NCI-H1092 treated with DMSO at 0.1 percent for 48 hours (cell line): ENCODE results near the gene OR2AJ1.

Source experiments
- DNase-seq: peaks from one replicate; lab custom pipeline; 2025; lab: John Stamatoyannopoulos, UW

The OR2AJ1 gene

GRCh38 chr1:247961791-247962190, 37.1 kb downstream of the OR2AJ1 start:
- DNase-seq, result no peak

GRCh38 chr1:247962911-247963588, 38.4 kb downstream of the OR2AJ1 start:
- no peak for DNase-seq

- no peak for DNase-seq
Measured at GRCh38 chr1:247964933-247965332, 40.2 kb downstream of the OR2AJ1 start, which contains the start of gene OR2AK2. TSS of gene OR2AK2 (plus strand) at chr1:247965233. CDS start at chr1:247965377, 144 bp downstream.

GRCh38 chr1:247966532-247967204, 42.0 kb downstream of the OR2AJ1 start:
- no peak for DNase-seq
